Fibroblast of skin of left quadriceps (primary cell): Measurements from ENCODE around the gene STAT5B.
"Not testable (repeated sequence)": the region's sequence is repeated elsewhere in the genome, so short reads cannot be mapped to it uniquely, and the experiment has no call there.

Experiments used
- DNase-seq, 2 experiments: peaks; one replicate each; pipeline ENCODE4 v3.0.0-alpha.2; 2013; ENCODE audit warnings: low read depth in 2 of 2

The STAT5B gene

GRCh38 chr17:42268236-42268635 is 8.0 kb downstream of the STAT5B start:
- DNase-seq = no peak

GRCh38 chr17:42266918-42267766 is 9.0 kb downstream of the STAT5B start:
- DNase-seq = peak; percentile 52 to 73

- DNase-seq = no peak
Observed at GRCh38 chr17:42266462-42266861, 9.7 kb downstream of the STAT5B start.

- DNase-seq = not testable (repeated sequence)
Observed at GRCh38 chr17:42264366-42264765, 11.8 kb downstream of the STAT5B start.

GRCh38 chr17:42260318-42260717 is 15.9 kb downstream of the STAT5B start:
- DNase-seq = no peak

GRCh38 chr17:42255445-42255844 is 20.7 kb downstream of the STAT5B start:
- DNase-seq = no peak

- DNase-seq = no peak
Observed at GRCh38 chr17:42253578-42253977, 22.6 kb downstream of the STAT5B start.

- DNase-seq = no peak
Observed at GRCh38 chr17:42252597-42253550, 23.3 kb downstream of the STAT5B start.

GRCh38 chr17:42251115-42251514 is 25.1 kb downstream of the STAT5B start:
- DNase-seq = no peak

GRCh38 chr17:42249681-42250446 is 26.3 kb downstream of the STAT5B start:
- no peak for DNase-seq

GRCh38 chr17:42248351-42249179 is 27.6 kb downstream of the STAT5B start:
- DNase-seq = peak; percentile 42 to 55

GRCh38 chr17:42247734-42248133 is 28.5 kb downstream of the STAT5B start:
- DNase-seq = peak; percentile 29 to 44

GRCh38 chr17:42246515-42246914 is 29.7 kb downstream of the STAT5B start:
- no peak for DNase-seq

- DNase-seq = not testable (repeated sequence)
Observed at GRCh38 chr17:42245183-42245582, 31.0 kb downstream of the STAT5B start.

- not testable (repeated sequence) for DNase-seq
Observed at GRCh38 chr17:42244116-42244515, 32.1 kb downstream of the STAT5B start.

GRCh38 chr17:42243493-42243982 is 32.7 kb downstream of the STAT5B start:
- DNase-seq = no peak

GRCh38 chr17:42241871-42242270 is 34.3 kb downstream of the STAT5B start:
- DNase-seq = no peak

- not testable (repeated sequence) for DNase-seq
Observed at GRCh38 chr17:42240863-42241262, 35.3 kb downstream of the STAT5B start.

GRCh38 chr17:42240201-42240600 is 36.0 kb downstream of the STAT5B start:
- DNase-seq = no peak

GRCh38 chr17:42239576-42239975 is 36.6 kb downstream of the STAT5B start:
- DNase-seq = not testable (repeated sequence)

GRCh38 chr17:42236760-42237159 is 39.4 kb downstream of the STAT5B start:
- DNase-seq = no peak
